Activated CD8-positive, alpha-beta memory T cell treated with anti-CD3 and anti-CD28 coated beads, Interleukin-2, amount 50 U/mL, for 1 hour (primary cell): ENCODE measurements around the gene STARD9.
"Not testable (repeated sequence)": the region's sequence is repeated elsewhere in the genome, so short reads cannot be mapped to it uniquely, and the experiment has no call there.

Source experiments
- DNase-seq: peaks from one replicate; pipeline ENCODE4 v3.0.0-alpha.2; 2020; ENCODE audit errors: extremely low read depth

Gene STARD9

GRCh38 chr15:42575188-42576039, at the start of gene STARD9:
Gene STARD9 (plus strand): TSS chr15:42575606. CDS start chr15:42575716, 110 bp downstream.
- peak; percentile 75 for DNase-seq

GRCh38 chr15:42528970-42529369, 46.4 kb upstream of the STARD9 start:
- DNase-seq, result no peak

- no peak for DNase-seq
Measured at GRCh38 chr15:42533246-42533645, 42.2 kb upstream of the STARD9 start.

DNA sequence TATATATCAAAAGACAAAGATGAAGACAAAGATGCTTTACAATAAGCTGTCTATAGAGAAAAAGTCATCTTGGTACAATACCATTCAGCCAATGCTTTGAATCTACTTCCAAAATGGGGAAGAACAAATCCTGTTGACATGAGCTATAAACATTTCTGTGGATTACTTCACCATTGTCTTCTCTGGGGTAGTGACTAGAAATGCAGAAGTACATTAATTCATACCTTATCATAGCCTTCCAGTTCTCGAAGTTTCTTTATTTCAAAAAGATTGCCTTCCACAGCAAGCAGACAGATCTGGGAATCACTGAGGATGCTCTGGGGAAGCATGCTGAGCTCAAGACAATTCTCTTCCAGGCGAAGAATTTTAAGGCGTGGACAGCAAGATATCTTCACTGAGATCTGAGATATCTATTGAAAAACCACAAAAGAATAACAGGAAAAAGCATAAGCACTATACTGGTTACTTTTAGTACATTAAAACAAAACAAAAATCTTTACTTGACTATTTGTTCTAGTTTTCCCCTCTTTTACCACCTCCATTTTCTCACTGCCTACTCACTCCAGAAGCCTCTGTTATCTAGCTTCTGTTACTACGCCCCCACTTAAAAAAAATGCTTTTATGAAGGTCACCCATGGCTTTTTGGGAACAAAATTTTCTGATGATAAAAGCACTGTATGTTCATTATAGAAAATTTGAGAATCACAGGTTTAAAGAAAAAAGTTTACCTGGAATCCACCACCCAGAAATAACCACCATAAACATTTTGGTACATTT, 30.4 kb upstream of the STARD9 start:
- DNase-seq, result no peak

DNA sequence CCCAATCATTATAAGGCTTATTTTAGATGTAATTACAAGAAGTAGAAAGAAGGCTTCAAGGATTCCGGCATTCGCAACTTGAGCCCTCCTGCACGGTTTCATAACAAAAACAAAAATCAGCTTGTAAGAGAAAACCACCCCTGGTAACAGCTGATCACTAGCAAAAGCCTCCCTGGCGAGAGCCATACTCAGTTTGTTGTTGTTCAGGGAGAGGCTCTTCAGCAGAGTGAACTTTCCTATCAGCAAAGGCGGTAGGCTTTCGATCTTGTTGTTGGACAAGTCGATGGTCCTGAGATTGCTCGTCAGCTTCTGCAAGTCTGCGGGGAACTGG, 27.5 kb upstream of the STARD9 start:
- no peak for DNase-seq

DNA sequence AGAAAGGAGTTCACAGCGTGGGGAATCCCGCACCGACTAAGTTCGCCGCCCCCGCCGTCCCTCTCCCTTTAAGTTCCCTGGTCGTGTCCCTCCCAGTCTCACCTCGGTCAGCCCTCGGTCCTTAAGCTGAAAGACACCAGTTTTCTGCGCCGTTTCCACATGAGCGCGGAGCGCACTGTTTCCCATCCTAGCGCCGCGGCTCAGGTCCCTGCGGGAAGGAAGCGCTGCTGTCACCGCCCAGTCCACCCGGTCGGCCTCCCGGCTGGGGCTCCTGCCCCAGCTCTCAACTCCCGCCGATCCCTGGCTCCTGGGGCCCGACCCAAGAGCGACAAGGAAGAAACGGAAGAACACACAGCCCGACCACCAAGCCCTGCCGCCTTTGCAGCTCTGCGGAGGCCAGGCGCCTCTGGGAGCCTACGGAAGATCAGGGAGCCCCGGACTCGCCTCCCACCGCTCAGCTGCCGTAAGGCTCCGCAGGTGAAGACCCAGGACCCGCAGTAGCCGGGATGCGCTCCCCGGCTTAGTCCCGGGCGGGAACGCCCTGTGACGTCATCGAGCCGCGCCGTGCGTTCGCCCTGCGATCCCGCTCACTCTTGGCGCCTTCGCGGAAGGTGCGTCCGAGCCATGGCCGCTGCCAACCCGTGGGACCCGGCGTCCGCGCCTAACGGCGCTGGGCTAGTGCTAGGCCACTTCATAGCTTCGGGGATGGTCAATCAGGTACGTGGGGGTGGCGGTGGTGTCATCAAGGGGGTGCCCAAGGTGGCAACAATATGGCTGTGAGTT, 27.0 kb upstream of the STARD9 start, which contains the start of the genes HAUS2 and LRRC57:
HAUS2 (plus strand) TSS at position 590 of the 783 bp plus-strand sequence; CDS start at position 625, 35 bp downstream.
LRRC57 (minus strand) TSS at position 545 of the 783 bp plus-strand sequence; CDS start at position 186, 359 bp downstream.
- DNase-seq, result peak; percentile 58

- DNase-seq, result no peak
Measured at GRCh38 chr15:42549032-42549491, 26.3 kb upstream of the STARD9 start.

DNA sequence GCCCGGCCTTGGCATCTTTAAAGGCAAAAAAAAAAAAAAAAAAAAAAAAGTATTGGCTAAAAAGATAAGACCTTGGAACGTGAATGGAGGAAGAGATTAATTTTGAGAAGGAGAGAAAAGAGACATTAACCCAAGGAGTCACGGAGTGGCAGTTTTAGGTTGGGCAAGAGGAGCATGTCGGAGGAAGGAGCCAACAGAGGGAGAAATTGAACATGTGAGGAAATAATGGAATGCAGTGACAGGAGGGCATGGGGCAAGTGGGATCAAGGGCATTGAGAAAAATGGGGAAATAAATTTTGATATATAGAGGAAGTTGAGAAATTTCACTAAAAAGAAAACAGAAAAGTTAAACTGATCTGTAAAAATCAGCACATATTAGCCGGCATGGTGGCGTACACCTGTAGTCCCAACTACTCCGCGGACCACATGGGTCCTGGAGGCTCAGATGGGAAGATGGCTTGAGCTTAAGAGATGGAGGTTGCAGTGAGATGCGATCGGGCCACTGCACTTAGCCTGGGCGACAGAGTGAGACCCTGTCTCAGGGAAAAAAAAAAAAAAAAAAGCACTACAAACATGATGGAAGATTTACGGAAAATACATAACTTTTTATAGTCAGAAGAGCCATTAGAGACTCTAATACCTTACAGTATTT, 25.5 kb upstream of the STARD9 start:
- no peak for DNase-seq

DNA sequence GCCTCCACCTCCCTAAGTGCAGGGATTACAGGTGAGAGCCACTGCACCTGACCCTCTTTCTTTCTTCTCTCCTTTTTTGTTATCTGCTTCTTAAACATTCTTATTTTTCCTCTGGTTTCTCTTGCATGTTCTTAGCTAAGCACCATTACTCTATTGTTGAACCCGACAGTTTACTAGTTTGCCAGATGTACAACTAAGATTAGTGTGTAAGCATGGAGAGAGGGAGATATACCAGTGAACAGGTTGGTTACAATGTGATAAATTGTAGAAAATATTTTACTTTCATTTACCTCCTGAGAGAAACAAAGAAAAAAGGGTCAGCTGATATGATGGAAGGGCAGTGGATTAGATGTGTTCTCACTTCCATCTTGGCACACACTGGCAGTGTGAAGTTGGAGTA, 21.9 kb upstream of the STARD9 start:
- DNase-seq, result no peak

DNA sequence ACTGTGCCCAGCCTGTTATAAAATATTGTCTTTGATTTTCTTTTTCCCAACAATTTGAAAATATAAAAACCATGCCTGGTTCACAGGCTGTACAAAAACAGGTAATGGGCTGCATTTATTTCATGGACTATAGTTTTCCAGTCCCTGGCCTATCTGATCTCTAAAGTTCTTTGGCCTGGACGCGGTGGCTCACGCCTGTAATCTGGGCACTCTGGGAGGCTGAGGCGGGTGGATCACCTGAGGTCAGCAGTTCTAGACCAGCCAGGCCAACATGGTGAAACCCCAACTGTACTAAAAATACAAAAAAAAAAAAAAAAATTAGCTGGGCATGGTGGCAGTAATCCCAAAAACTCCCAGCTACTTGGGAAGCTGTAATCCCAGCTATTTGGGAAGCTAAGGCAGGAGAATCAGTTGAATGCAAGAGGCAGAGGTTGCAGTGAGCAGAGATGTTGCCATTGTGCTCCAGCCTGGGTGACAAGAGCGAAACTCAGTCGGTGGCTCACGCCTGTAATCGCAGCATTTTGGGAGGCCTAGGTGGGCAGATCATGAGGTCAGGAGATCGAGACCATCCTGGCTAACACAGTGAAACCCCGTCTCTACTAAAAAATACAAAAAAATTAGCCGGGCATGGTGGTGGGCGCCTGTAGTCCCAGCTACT, 18.7 kb upstream of the STARD9 start:
- DNase-seq, result not testable (repeated sequence)

GRCh38 chr15:42558739-42559138, 16.7 kb upstream of the STARD9 start:
- no peak for DNase-seq

DNA sequence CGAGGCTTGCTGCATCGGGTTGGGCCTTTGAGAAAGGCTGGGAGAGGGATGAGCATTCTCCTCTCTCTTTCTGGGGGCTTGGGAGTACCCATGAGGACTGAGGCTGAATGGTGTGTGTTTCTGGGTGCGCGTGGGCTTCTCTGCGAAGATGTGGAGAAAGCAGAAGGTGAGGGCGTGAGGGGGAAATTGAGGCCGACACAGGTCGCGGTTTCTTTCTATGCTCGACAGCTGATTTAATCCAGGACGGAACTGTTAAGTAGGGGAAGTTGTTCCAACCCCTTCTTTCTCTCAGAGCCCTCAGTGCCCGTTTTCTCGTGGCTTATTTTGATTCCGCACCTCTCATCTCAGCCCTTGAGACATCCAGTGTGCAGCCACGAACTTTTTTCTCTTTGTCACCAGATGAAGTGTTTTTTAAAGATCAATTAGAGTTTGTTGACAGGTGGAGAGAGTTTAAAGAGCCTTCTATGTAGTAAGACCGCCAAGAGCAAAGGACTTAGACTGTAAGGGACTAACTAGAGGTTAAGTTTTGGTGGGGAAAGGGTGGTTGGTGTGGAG, 711 bp downstream of the STARD9 start:
- no peak for DNase-seq

DNA sequence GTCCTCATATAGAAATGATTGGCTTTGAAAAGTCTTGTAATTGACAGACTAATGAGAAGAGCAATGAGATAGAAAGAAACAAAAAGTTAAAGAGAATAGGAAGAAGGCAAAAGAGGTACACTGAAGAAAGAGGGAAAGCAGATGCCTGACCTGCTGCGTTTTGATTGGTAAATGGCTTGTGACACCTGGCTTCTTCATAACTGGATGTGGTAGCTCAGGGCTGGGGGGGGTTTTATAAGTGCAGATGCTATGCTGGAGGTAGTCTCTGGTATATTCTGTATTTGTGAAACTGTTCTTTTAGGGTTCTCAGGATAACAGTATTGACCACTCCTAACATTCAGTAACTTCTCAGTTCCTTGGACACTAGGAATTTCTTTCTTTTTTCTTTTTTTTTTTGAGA, 1.4 kb downstream of the STARD9 start:
- DNase-seq, result no peak

GRCh38 chr15:42577514-42578031, 2.2 kb downstream of the STARD9 start:
- DNase-seq, result no peak

DNA sequence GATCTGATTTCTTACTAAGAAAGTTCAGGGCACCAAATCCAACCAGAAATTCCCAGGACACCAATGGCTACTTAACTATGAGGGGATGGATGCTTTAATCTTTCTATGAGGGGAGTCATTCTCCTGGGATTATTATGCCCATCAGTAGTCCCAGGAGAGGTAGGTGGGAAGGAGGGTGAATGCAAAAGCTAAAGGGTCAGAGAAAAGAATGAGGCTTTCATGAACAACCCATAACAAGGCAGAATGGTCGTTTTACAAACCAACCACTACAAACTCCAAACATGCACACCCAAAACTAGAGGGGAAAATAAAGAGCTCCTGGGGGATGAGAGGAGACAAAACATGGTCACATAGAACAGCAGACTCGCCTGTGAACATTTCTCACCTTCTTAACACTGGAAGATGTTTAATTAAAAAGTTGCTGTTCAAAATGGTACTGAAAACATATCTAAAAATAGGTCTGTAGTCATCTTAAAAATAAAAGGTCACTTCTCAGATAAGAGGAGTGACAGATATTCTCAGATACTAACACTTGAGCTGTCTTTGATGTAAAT, 3.7 kb downstream of the STARD9 start:
- DNase-seq, result no peak

DNA sequence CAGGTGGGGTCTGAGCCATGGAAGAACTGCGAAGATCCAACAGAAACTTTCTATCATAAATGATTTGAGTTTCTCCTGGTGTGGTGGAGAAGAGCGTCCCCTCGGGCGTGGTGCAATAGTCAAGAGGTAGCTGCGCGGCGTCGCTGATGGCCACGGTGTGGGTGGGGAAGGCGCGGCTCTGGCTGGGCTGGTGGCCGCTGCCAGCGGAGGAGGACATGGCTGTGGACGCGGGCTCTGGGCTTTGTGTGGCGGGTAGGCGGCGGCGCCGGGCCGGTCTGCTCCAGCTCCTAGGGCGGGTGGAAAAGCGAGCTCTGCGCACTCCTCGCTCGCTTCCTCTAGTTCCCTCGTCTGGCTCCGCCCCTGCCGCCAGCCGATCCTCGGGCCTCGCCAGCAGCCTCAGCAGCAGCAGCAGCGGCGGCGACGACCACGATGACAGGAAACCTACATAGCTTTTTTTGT, 5.9 kb downstream of the STARD9 start:
- peak; percentile 39 for DNase-seq

- no peak for DNase-seq
Measured at GRCh38 chr15:42582569-42583375, 7.4 kb downstream of the STARD9 start.

GRCh38 chr15:42584031-42584765, 8.8 kb downstream of the STARD9 start:
- DNase-seq, result no peak
